K562 (cell line): ENCODE measurements around the gene ACADSB. TPM values are rescaled to one million over a fixed set of nuclear protein-coding genes. Genes with fewer than 3 reads are reported as not detected.

Experiments
- ATAC-seq: fragments of 200-7000 bp; cut with Tn5 transposase; 3 replicates; pipeline ENCODE4 v1.9.1; 2020; ENCODE audit warnings: moderate library complexity
- BruUV-seq: library from RNA; stranded (reverse); fragments of 400-500 nt; replicated peaks from 2 replicates; lab custom pipeline; 2021; lab: Mats Ljungman, UMichigan
- CTCF ChIA-PET: fragments of 300-600 bp; formaldehyde crosslinking; extraction: SDS; loops from one replicate; lab custom pipeline; 2021; ENCODE audit warnings: low intra/inter-chr PET ratio; lab: Yijun Ruan, JAX
- POLR2A ChIA-PET: fragments of 300-600, 350-650 bp; sonication (Branson Sonifier 250); formaldehyde crosslinking; extraction: SDS; loops from one replicate; lab custom pipeline; 2021; ENCODE audit warnings: antibody characterized with exemption, inconsistent platforms; lab: Yijun Ruan, JAX
- DNase-seq, 4 experiments: peaks; one replicate each; pipeline versions ENCODE4 v3.0.0 to v3.0.0-alpha.2; 2011 to 2018; ENCODE audit warnings: low spot score in 3 of 4, mixed read lengths in 3 of 4; ENCODE audit errors: extremely low read depth in 1 of 4
- FAIRE-seq: peaks from 2 replicates; lab custom pipeline; 2011; peaks lifted over from hg19 to GRCh38; lab: Jason Lieb, UNC
- H2AFZ ChIP-seq: 2 replicates; pipeline ENCODE4 v1.6.0; 2011; ENCODE audit warnings: low read depth, low read length, control low read depth, inconsistent platforms
- H3K27ac ChIP-seq: fragments of 200-600 bp; 3 replicates; pipeline ENCODE4 v1.8.0; 2011; ENCODE audit warnings: low read depth, mild to moderate bottlenecking, control low read depth, inconsistent platforms, low read length, moderate library complexity, mixed read lengths; ENCODE audit errors: extremely low read depth
- H3K27me3 ChIP-seq, 2 experiments: fragments of 300-600 bp in 1 of 2; 2 replicates in 1 of 2; 3 replicates in 1 of 2; pipeline versions ENCODE4 v1.6.0 to v1.8.0; 2011; ENCODE audit warnings: inconsistent platforms in 2 of 2, low read length in 2 of 2, mild to moderate bottlenecking in 1 of 2, mixed read lengths in 1 of 2, moderate library complexity in 1 of 2; ENCODE audit not compliant: control insufficient read depth in 2 of 2, insufficient read depth in 2 of 2
- H3K36me3 ChIP-seq: fragments of 300-600 bp; 3 replicates; pipeline ENCODE4 v1.8.0; 2011; ENCODE audit warnings: mild to moderate bottlenecking, low read length, inconsistent platforms; ENCODE audit not compliant: control insufficient read depth, insufficient read depth
- H3K4me1 ChIP-seq, 2 experiments: fragments of 200-600 bp in 1 of 2; replicated peaks in 1 of 2; 2 replicates in 1 of 2; 3 replicates in 1 of 2; pipeline versions ENCODE4 v1.5.1 to v1.8.0; 2011; ENCODE audit warnings: inconsistent platforms in 2 of 2, low read length in 2 of 2, mild to moderate bottlenecking in 1 of 2, mixed read lengths in 1 of 2, moderate library complexity in 1 of 2; ENCODE audit not compliant: control insufficient read depth in 2 of 2, insufficient read depth in 2 of 2
- H3K4me2 ChIP-seq: 2 replicates; pipeline ENCODE4 v1.6.1; 2011; ENCODE audit warnings: low read length, control low read depth, inconsistent platforms, mixed read lengths; ENCODE audit not compliant: insufficient read depth
- H3K4me3 ChIP-seq: fragments of 200-600 bp; sonication (generic), shearing (Covaris generic); 2 replicates; pipeline ENCODE4 v1.5.1; 2016; ENCODE audit warnings: control low read depth, inconsistent platforms
- H3K79me2 ChIP-seq: fragments of 200-600 bp; 3 replicates; pipeline ENCODE4 v1.8.0; 2011; ENCODE audit warnings: low read length, inconsistent platforms; ENCODE audit not compliant: control insufficient read depth, insufficient read depth
- H3K9ac ChIP-seq, 2 experiments: 2 replicates each; pipeline versions ENCODE4 v1.6.0 to v1.6.1; 2011; ENCODE audit warnings: low read depth in 2 of 2, low read length in 2 of 2, control low read depth in 1 of 2, inconsistent platforms in 1 of 2, mild to moderate bottlenecking in 1 of 2, mixed read lengths in 1 of 2; ENCODE audit not compliant: insufficient read depth in 1 of 2
- H3K9me1 ChIP-seq: one replicate; pipeline ENCODE4 v1.6.0; 2011; ENCODE audit warnings: inconsistent platforms, mild to moderate bottlenecking, low read length, moderate library complexity; ENCODE audit not compliant: control insufficient read depth, insufficient read depth
- H3K9me3 ChIP-seq: replicated peaks from 2 replicates; pipeline ENCODE4 v1.5.1; 2011; ENCODE audit warnings: low read depth, low read length, inconsistent platforms; ENCODE audit not compliant: control insufficient read depth, insufficient read depth
- H4K20me1 ChIP-seq: replicated peaks from 2 replicates; pipeline ENCODE4 v1.6.1; 2011; ENCODE audit warnings: low read length, inconsistent platforms, mixed read lengths; ENCODE audit not compliant: control insufficient read depth, insufficient read depth
- CBX1 ChIP-seq: sonication (generic); IDR thresholded peaks from 2 replicates; pipeline ENCODE4 v1.6.1; 2016; ENCODE audit warnings: antibody characterized with exemption, low read depth, mild to moderate bottlenecking
- CEBPB ChIP-seq: fragments of 450-650 bp; IDR thresholded peaks from 2 replicates; pipeline ENCODE4 v1.6.1; 2016; ENCODE audit warnings: missing genetic modification characterization, missing compliant biosample characterization
- CHCHD3 ChIP-seq: fragments of 250-450 bp; sonication (Bioruptor Pico); IDR thresholded peaks from 2 replicates; pipeline ENCODE4 v2.1.2; 2022; ENCODE audit warnings: mild to moderate bottlenecking
- DIDO1 ChIP-seq: fragments of 450-650 bp; IDR thresholded peaks from 2 replicates; pipeline ENCODE4 v1.6.1; 2016; ENCODE audit warnings: low read depth, missing biosample characterization, missing genetic modification characterization
- ETV6 ChIP-seq, 3 experiments: fragments of 150-350 bp in 1 of 3; sonication (generic) in 1 of 3; formaldehyde crosslinking in 1 of 3; IDR thresholded peaks; 2 replicates each; pipeline versions ENCODE4 v1.6.1 to v1.8.0; 2014 to 2022; ENCODE audit warnings: borderline replicate concordance in 2 of 3, low read depth in 2 of 3, antibody characterized with exemption in 1 of 3, low read length in 1 of 3, mild to moderate bottlenecking in 1 of 3, missing genetic modification reagents in 1 of 3
- FOSL1 ChIP-seq: fragments of 200-800 bp; sonication (Bioruptor generic); conservative IDR thresholded peaks from 2 replicates; pipeline ENCODE4 v1.6.1; 2016; ENCODE audit warnings: missing genetic modification characterization, missing compliant biosample characterization
- FOXJ2 ChIP-seq: fragments of 200-800 bp; sonication (Bioruptor generic); IDR thresholded peaks from 2 replicates; pipeline ENCODE4 v1.6.1; 2016; ENCODE audit warnings: missing genetic modification characterization, missing compliant biosample characterization
- FOXK2 ChIP-seq, 2 experiments: fragments of 450-650 bp; IDR thresholded peaks in 1 of 2; conservative IDR thresholded peaks in 1 of 2; 2 replicates each; pipeline ENCODE4 v1.6.1; 2016; ENCODE audit warnings: low read depth in 2 of 2, mild to moderate bottlenecking in 1 of 2
- NR3C1 ChIP-seq: sonication (generic); formaldehyde crosslinking; IDR thresholded peaks from 2 replicates; pipeline ENCODE4 v1.8.1; 2022; ENCODE audit warnings: missing genetic modification reagents
- POLR3A ChIP-seq: IDR thresholded peaks from 2 replicates; pipeline ENCODE4 v1.6.1; 2011; ENCODE audit warnings: borderline replicate concordance, mild to moderate bottlenecking, moderate library complexity; ENCODE audit not compliant: insufficient read length, insufficient read depth; ENCODE audit errors: extremely low read depth
- SRSF9 ChIP-seq: fragments of 200-400 bp; formaldehyde crosslinking; IDR thresholded peaks from 2 replicates; pipeline ENCODE4 v1.6.1; 2017; ENCODE audit warnings: low read depth, low read length, borderline replicate concordance
- ZKSCAN1 ChIP-seq: fragments of 150-350 bp; IDR thresholded peaks from 2 replicates; pipeline ENCODE4 v1.6.1; 2016; ENCODE audit warnings: low read depth, low read length
- WGBS: fragments of 100-300 bp; shearing (Covaris generic); methylation state at CpG from one replicate; pipeline ENCODE4 v1.1.6; 2016; ENCODE audit warnings: low coverage, mixed read lengths; ENCODE audit not compliant: insufficient coverage; ENCODE audit errors: missing lambda C conversion rate; 5-methylcytosine and 5-hydroxymethylcytosine counted together
- in situ Hi-C: fragments of 300-500 bp; cut with MboI; formaldehyde crosslinking; loops from 4 replicates; pipeline ENCODE4 v1.15.0; 2018; ENCODE audit warnings: inconsistent platforms, mixed read lengths
- intact Hi-C: fragments of 100-400 bp; cut with micrococcal nuclease; formaldehyde crosslinking; loops from 2 replicates; pipeline ENCODE4 v1.14.2; 2022
- polyA plus RNA-seq, 8 experiments: library from polyadenylated mRNA; depleted of rRNA in 4 of 8; stranded (reverse) in 5 of 8; unstranded in 3 of 8; fragments of >200 nt; fragmentation: Nextera tagmentation in 2 of 8; fragmentation: Illumina TruSeq in 1 of 8; extraction: Ambion mirVana in 2 of 8; extraction: Trizol in 1 of 8; gene quantifications; 2 replicates each; pipeline versions ENCODE4 v1.2.1 to v1.2.3, GENCODE V29; 2011 to 2014; ENCODE audit warnings: inconsistent platforms in 1 of 8, missing spikeins in 1 of 8
- total RNA-seq, 7 experiments: library from RNA; depleted of rRNA in 6 of 7; stranded (reverse); fragments of >200 nt in 6 of 7; fragmentation: Illumina TruSeq in 2 of 7; extraction: Trizol in 2 of 7; gene quantifications; 2 replicates each; pipeline versions ENCODE4 v1.2.1 to v1.2.3, GENCODE V29; 2011 to 2021; ENCODE audit warnings: low replicate concordance in 1 of 7
- TF ChIP-seq, protein P1 (sequence below): fragments of 250-450 bp; sonication (Bioruptor Pico); IDR thresholded peaks from 2 replicates; pipeline ENCODE4 v1.5.0; 2021
- TF ChIP-seq, protein P2 (sequence below), 3 experiments: fragments of 200-800 bp in 1 of 3; fragments of 250-450 bp in 1 of 3; fragments of 450-650 bp in 1 of 3; sonication (Bioruptor Pico) in 1 of 3; sonication (Bioruptor generic) in 1 of 3; formaldehyde crosslinking in 1 of 3; IDR thresholded peaks; 2 replicates each; pipeline versions ENCODE4 v1.6.1 to v1.8.0; 2016 to 2022; ENCODE audit warnings: mild to moderate bottlenecking in 2 of 3, missing genetic modification characterization in 2 of 3, missing compliant biosample characterization in 1 of 3, moderate library complexity in 1 of 3
- TF ChIP-seq, protein P3 (sequence below): IDR thresholded peaks from 3 replicates; pipeline ENCODE4 v1.6.1; 2011; ENCODE audit warnings: borderline replicate concordance, mild to moderate bottlenecking; ENCODE audit not compliant: insufficient read length, insufficient read depth

The ACADSB gene
- total and polyA plus RNA-seq, 9 of the 15 experiments (the other 6 are each of a cell fraction or from before 2014, with no cell fraction given): 2.9 to 9.1 (median 5.8) TPM

DNA sequence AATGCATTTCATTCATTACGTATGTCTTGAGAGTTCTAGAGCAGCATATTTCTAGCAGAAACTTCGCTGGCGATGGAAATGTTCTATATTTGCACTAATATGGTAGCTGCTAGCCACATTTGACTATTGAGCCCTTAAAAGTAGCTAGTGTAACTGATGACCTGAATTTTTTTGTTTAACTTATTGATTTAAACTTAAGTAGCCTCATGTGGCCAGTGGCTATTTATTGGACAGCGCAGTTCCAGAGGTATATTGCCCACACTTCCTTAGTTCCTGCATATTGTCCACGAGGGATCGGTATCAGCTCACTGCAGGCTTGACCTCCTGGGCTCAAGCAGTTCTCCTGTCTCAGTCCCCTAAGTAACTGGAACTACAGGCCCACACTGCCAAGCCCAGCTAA, 24.9 kb upstream of the ACADSB start:
- Histone ChIP-seq H3K79me2 (peaks cover 9% of the 10 kb centered on the region; the same call in 2 of the 3 replicates), H3K27me3 (no peaks in the 10 kb centered on the region), H3K4me2 (no peak overlapping the region), H2AFZ (no peak overlapping the region), H4K20me1 (no peaks in the 10 kb centered on the region), H3K27ac (no peak overlapping the region), H3K9ac (no peak overlapping the region), H3K9me1 (no peaks in the 10 kb centered on the region), H3K36me3 (peaks cover 32% of the 10 kb centered on the region; the same call in 2 of the 3 replicates), H3K4me3 (no peak overlapping the region), H3K4me1 (peaks cover 7 to 8% of the 10 kb centered on the region in 2 experiments; a peak in 4 of 5 replicates), H3K9me3 (no peaks in the 10 kb centered on the region)
- no peak for ATAC-seq
- ChIA-PET POLR2A (interaction anchor here (0.6 kb wide), 1 partner anchor 53 kb away, joined by 3 read pairs; no protein-coding TSS in a partner anchor), CTCF (no interaction called here)
- FAIRE-seq: no peak
- no TSS peak for BruUV-seq
- TF ChIP-seq, protein P1, sequence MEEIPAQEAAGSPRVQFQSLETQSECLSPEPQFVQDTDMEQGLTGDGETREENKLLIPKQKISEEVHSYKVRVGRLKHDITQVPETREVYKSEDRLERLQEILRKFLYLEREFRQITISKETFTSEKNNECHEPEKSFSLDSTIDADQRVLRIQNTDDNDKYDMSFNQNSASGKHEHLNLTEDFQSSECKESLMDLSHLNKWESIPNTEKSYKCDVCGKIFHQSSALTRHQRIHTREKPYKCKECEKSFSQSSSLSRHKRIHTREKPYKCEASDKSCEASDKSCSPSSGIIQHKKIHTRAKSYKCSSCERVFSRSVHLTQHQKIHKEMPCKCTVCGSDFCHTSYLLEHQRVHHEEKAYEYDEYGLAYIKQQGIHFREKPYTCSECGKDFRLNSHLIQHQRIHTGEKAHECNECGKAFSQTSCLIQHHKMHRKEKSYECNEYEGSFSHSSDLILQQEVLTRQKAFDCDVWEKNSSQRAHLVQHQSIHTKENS (CRISPR knock-in tag): no peak
- no peak for TF ChIP-seq CBX1
- TF ChIP-seq, protein P2, sequence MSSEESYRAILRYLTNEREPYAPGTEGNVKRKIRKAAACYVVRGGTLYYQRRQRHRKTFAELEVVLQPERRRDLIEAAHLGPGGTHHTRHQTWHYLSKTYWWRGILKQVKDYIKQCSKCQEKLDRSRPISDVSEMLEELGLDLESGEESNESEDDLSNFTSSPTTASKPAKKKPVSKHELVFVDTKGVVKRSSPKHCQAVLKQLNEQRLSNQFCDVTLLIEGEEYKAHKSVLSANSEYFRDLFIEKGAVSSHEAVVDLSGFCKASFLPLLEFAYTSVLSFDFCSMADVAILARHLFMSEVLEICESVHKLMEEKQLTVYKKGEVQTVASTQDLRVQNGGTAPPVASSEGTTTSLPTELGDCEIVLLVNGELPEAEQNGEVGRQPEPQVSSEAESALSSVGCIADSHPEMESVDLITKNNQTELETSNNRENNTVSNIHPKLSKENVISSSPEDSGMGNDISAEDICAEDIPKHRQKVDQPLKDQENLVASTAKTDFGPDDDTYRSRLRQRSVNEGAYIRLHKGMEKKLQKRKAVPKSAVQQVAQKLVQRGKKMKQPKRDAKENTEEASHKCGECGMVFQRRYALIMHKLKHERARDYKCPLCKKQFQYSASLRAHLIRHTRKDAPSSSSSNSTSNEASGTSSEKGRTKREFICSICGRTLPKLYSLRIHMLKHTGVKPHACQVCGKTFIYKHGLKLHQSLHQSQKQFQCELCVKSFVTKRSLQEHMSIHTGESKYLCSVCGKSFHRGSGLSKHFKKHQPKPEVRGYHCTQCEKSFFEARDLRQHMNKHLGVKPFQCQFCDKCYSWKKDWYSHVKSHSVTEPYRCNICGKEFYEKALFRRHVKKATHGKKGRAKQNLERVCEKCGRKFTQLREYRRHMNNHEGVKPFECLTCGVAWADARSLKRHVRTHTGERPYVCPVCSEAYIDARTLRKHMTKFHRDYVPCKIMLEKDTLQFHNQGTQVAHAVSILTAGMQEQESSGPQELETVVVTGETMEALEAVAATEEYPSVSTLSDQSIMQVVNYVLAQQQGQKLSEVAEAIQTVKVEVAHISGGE (CRISPR knock-in tag; IDR thresholded peaks at IDR 0.05): no peak
- TF ChIP-seq CHCHD3 (CRISPR knock-in tag): no peak
- TF ChIP-seq SRSF9: no peak
- no peak for TF ChIP-seq FOXK2 (conservative IDR thresholded peaks at IDR 0.05 in 1 of 2, IDR thresholded peaks at IDR 0.05 in 1 of 2; ENCODE audit: low read depth in 2 of 2)
- TF ChIP-seq ZKSCAN1: no peak
- TF ChIP-seq POLR3A: no peak
- TF ChIP-seq, protein P3, sequence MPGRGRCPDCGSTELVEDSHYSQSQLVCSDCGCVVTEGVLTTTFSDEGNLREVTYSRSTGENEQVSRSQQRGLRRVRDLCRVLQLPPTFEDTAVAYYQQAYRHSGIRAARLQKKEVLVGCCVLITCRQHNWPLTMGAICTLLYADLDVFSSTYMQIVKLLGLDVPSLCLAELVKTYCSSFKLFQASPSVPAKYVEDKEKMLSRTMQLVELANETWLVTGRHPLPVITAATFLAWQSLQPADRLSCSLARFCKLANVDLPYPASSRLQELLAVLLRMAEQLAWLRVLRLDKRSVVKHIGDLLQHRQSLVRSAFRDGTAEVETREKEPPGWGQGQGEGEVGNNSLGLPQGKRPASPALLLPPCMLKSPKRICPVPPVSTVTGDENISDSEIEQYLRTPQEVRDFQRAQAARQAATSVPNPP: no peak
- TF ChIP-seq NR3C1 (CRISPR knock-in tag): no peak
- TF ChIP-seq DIDO1: no peak
- TF ChIP-seq FOXJ2 (tag): no peak
- TF ChIP-seq CEBPB: no peak
- no peak for TF ChIP-seq FOSL1 (tag)
- no peak for TF ChIP-seq ETV6 (IDR thresholded peaks at IDR 0.05; ENCODE audit: borderline replicate concordance in 1 of 2, low read depth in 2 of 2, low read length in 1 of 2)
- TF ChIP-seq ETV6 (CRISPR knock-in tag; IDR thresholded peaks at IDR 0.05; ENCODE audit: borderline replicate concordance): no peak
- DNase-seq: no peak
- in situ Hi-C loops (no loop called here), intact Hi-C loops (no loop called here)
- WGBS: 93% methylated on average over 6 of the region's 6 CpGs
